ENCODE results near the gene AMER1. TPM values are rescaled to one million over a fixed set of nuclear protein-coding genes. Genes with fewer than 3 reads are reported as not detected.

AMER1 gene
- total and polyA plus RNA-seq, 11 donors = 1.7 to 5.6 (median 4.3) TPM

- intact Hi-C loops (cut with DNase I) = no loop called here
- H3K4me3 ChIP-seq = no peak overlapping the region
- H3K27me3 ChIP-seq = no peaks in the 10 kb centered on the region
- H3K27ac ChIP-seq = no peak overlapping the region
- H3K9me3 ChIP-seq = no peaks in the 10 kb centered on the region
- no peaks in the 10 kb centered on the region for H3K36me3 ChIP-seq
- ATAC-seq (no peak), DNase-seq (no peak)
- no peaks in the 10 kb centered on the region for H3K4me1 ChIP-seq
- TF ChIP-seq POLR2A (IDR thresholded peaks at IDR 0.05) (no peak), CTCF (IDR thresholded peaks at IDR 0.05) (no peak)
Observed at GRCh38 chrX:64176876-64177275, 28.6 kb downstream of the AMER1 start.

GRCh38 chrX:64169988-64170387 is 35.5 kb downstream of the AMER1 start:
- intact Hi-C loops (cut with DNase I) = no loop called here
- DNase-seq (no peak), ATAC-seq (no peak)
- whole genome bisulfite sequencing, 4 donors = 45 to 87% (median 65%) methylated on average over 1 of the region's 1 CpG
- Histone ChIP-seq H3K27ac (no peak overlapping the region), H3K36me3 (no peaks in the 10 kb centered on the region), H3K4me3 (no peak overlapping the region), H3K4me1 (no peaks in the 10 kb centered on the region), H3K9me3 (no peaks in the 10 kb centered on the region), H3K27me3 (no peaks in the 10 kb centered on the region)
- TF ChIP-seq CTCF (IDR thresholded peaks at IDR 0.05) (no peak), POLR2A (IDR thresholded peaks at IDR 0.05) (no peak)

- DNase-seq = no peak
- no peak for TF ChIP-seq CTCF (IDR thresholded peaks at IDR 0.05)
- TF ChIP-seq POLR2A (IDR thresholded peaks at IDR 0.05) = no peak
- no peaks in the 10 kb centered on the region for H3K4me1 ChIP-seq
- no peaks in the 10 kb centered on the region for H3K36me3 ChIP-seq
- intact Hi-C loops (cut with DNase I) = no loop called here
- H3K4me3 ChIP-seq = no peak overlapping the region
- H3K27me3 ChIP-seq = peaks cover 0 to 4% (median 0%) of the 10 kb centered on the region in 9 donors
- whole genome bisulfite sequencing, 4 donors = 61 to 74% (median 72%) methylated on average over 6 of the region's 6 CpGs
- ATAC-seq = no peak
- H3K9me3 ChIP-seq = peaks cover 0 to 10% (median 0%) of the 10 kb centered on the region in 12 donors
- no peak overlapping the region for H3K27ac ChIP-seq
Observed at GRCh38 chrX:64152857-64153256, 52.7 kb downstream of the AMER1 start.

GRCh38 chrX:64151911-64152310 is 53.6 kb downstream of the AMER1 start:
- Histone ChIP-seq H3K4me3 (no peak overlapping the region), H3K27me3 (peaks cover 0 to 4% (median 0%) of the 10 kb centered on the region in 9 donors), H3K36me3 (no peaks in the 10 kb centered on the region), H3K27ac (no peak overlapping the region), H3K9me3 (peaks cover 0 to 8% (median 0%) of the 10 kb centered on the region in 12 donors), H3K4me1 (no peaks in the 10 kb centered on the region)
- intact Hi-C loops (cut with DNase I) = no loop called here
- TF ChIP-seq POLR2A (IDR thresholded peaks at IDR 0.05) (no peak), CTCF (IDR thresholded peaks at IDR 0.05) (no peak)
- DNase-seq (no peak), ATAC-seq (no peak)
